Endothelial cell (in vitro differentiated cells): ENCODE measurements around the gene ALDH16A1. TPM values are rescaled to one million over a fixed set of nuclear protein-coding genes. Genes with fewer than 3 reads are reported as not detected.

Source experiments
- DNase-seq: peaks from one replicate; pipeline ENCODE4 v3.0.0; 2021; ENCODE audit warnings: low spot score
- H3K27ac Mint-ChIP-seq: one replicate; pipeline ENCODE4 v1.8.0; 2021; ENCODE audit warnings: mixed read lengths, inconsistent platforms; ENCODE audit not compliant: unreplicated experiment
- H3K27me3 Mint-ChIP-seq: one replicate; pipeline ENCODE4 v1.8.0; 2021; ENCODE audit warnings: mild to moderate bottlenecking, moderate library complexity, mixed read lengths, inconsistent platforms; ENCODE audit not compliant: unreplicated experiment
- H3K36me3 Mint-ChIP-seq: one replicate; pipeline ENCODE4 v1.8.0; 2021; ENCODE audit warnings: mild to moderate bottlenecking, low read depth, mixed read lengths, inconsistent platforms; ENCODE audit not compliant: unreplicated experiment
- H3K4me1 Mint-ChIP-seq: one replicate; pipeline ENCODE4 v1.8.0; 2021; ENCODE audit warnings: mild to moderate bottlenecking, mixed read lengths, inconsistent platforms; ENCODE audit not compliant: unreplicated experiment
- H3K4me3 Mint-ChIP-seq: one replicate; pipeline ENCODE4 v1.8.0; 2021; ENCODE audit warnings: mild to moderate bottlenecking, mixed read lengths, inconsistent platforms; ENCODE audit not compliant: unreplicated experiment
- H3K9me3 Mint-ChIP-seq: one replicate; pipeline ENCODE4 v1.8.0; 2021; ENCODE audit warnings: mixed read lengths, inconsistent platforms; ENCODE audit not compliant: unreplicated experiment
- total RNA-seq: library from RNA; stranded (reverse); fragmentation: NEBNext Ultra II Directional; extraction: Animal tissue kit (Norgen Biotek cat#: 25700); gene quantifications from one replicate; pipeline ENCODE4 v1.2.1, GENCODE V29; 2021; ENCODE audit not compliant: unreplicated experiment
- TF ChIP-seq, protein P1 (sequence below): fragments of 200-600 bp; sonication (generic); IDR thresholded peaks from one replicate; pipeline ENCODE4 v1.5.0; 2021; ENCODE audit warnings: antibody characterized with exemption; ENCODE audit not compliant: unreplicated experiment

ALDH16A1 gene
- total RNA-seq, 1 donor from 2014 or later = 49.6 TPM

DNA sequence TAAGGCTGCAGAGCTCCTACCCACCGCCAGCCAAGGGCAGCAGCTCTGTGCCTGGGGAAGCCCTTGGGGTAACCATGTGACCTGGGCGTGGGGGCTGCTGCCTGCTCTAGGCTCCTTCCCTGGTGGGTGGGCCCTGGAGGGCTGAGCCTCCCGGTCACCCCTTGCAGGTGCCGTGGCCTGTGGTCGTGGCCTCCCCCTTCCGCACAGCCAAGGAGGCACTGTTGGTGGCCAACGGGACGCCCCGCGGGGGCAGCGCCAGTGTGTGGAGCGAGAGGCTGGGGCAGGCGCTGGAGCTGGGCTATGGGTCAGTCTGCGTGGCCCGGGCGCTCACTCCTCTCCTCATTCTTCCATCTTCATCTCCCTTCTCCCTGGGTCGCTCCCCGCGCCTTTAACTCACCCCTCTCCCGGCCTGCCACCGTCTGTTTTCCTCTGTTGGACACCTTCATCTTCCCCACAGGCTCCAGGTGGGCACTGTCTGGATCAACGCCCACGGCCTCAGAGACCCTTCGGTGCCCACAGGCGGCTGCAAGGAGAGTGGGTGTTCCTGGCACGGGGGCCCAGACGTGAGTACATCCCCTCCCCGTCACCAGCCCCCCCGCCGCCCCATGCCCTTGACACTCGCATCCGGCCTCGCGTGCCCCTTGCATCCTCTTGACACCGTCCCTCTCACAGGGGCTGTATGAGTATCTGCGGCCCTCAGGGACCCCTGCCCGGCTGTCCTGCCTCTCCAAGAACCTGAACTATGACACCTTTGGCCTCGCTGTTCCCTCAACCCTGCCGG lies 11.1 kb downstream of the ALDH16A1 start:
- DNase-seq = no peak
- peaks cover 6% of the 10 kb centered on the region for H3K36me3 Mint-ChIP-seq

DNA sequence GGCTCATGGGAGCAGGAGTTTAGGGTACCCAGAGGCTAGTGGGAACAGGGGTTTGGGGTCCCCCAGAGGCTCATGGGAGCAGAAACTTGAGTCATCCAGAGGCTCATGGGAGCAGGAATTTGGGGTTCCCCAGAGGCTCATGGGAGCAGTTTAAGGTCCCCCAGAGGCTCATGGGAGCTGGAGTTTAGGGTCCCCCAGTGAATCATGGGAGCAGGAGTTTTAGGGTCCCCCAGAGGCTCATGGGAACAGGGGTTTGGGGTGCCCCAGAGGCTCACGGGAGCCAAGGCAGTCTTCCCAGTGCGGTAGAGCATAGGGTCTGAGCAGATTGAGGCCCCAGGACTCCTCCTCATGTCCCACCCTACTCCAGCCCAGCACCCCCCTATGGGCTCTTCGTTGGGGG lies 12.3 kb downstream of the ALDH16A1 start:
- TF ChIP-seq, protein P1, sequence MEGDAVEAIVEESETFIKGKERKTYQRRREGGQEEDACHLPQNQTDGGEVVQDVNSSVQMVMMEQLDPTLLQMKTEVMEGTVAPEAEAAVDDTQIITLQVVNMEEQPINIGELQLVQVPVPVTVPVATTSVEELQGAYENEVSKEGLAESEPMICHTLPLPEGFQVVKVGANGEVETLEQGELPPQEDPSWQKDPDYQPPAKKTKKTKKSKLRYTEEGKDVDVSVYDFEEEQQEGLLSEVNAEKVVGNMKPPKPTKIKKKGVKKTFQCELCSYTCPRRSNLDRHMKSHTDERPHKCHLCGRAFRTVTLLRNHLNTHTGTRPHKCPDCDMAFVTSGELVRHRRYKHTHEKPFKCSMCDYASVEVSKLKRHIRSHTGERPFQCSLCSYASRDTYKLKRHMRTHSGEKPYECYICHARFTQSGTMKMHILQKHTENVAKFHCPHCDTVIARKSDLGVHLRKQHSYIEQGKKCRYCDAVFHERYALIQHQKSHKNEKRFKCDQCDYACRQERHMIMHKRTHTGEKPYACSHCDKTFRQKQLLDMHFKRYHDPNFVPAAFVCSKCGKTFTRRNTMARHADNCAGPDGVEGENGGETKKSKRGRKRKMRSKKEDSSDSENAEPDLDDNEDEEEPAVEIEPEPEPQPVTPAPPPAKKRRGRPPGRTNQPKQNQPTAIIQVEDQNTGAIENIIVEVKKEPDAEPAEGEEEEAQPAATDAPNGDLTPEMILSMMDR = no peak
- Mint-ChIP-seq H3K36me3 (peaks cover 6% of the 10 kb centered on the region), H3K4me3 (no peak overlapping the region), H3K27me3 (peaks cover 6% of the 10 kb centered on the region), H3K9me3 (no peaks in the 10 kb centered on the region), H3K4me1 (no peaks in the 10 kb centered on the region), H3K27ac (no peak overlapping the region)
- no peak for DNase-seq

More for the DNA sequence above, 11.1 kb downstream of the ALDH16A1 start:
- TF ChIP-seq, protein P1 = no peak
- Mint-ChIP-seq H3K27me3 (peaks cover 6% of the 10 kb centered on the region), H3K4me1 (no peaks in the 10 kb centered on the region), H3K9me3 (no peaks in the 10 kb centered on the region), H3K4me3 (no peak overlapping the region), H3K27ac (no peak overlapping the region)

- TF ChIP-seq, protein P1 = no peak
- H3K4me3 Mint-ChIP-seq = no peak overlapping the region
- H3K36me3 Mint-ChIP-seq = peaks cover 6% of the 10 kb centered on the region
- no peaks in the 10 kb centered on the region for H3K9me3 Mint-ChIP-seq
- H3K27me3 Mint-ChIP-seq = peaks cover 5% of the 10 kb centered on the region
- no peak overlapping the region for H3K27ac Mint-ChIP-seq
- no peak for DNase-seq
- peaks cover 5% of the 10 kb centered on the region for H3K4me1 Mint-ChIP-seq
Observed at GRCh38 chr19:49468199-49468598, 15.2 kb downstream of the ALDH16A1 start.

- peaks cover 5% of the 10 kb centered on the region for H3K27me3 Mint-ChIP-seq
- TF ChIP-seq, protein P1 = no peak
- peaks cover 5% of the 10 kb centered on the region for H3K4me1 Mint-ChIP-seq
- H3K9me3 Mint-ChIP-seq = no peaks in the 10 kb centered on the region
- DNase-seq = no peak
- H3K36me3 Mint-ChIP-seq = peaks cover 6% of the 10 kb centered on the region
- no peak overlapping the region for H3K27ac Mint-ChIP-seq
- peak overlapping the region; percentile 11 for H3K4me3 Mint-ChIP-seq
Observed at GRCh38 chr19:49468746-49469447, 15.9 kb downstream of the ALDH16A1 start.
